NCI-H2227 (cell line): ENCODE results near the gene NEU1.
"Not testable (repeated sequence)": the region's sequence is repeated elsewhere in the genome, so short reads cannot be mapped to it uniquely, and the experiment has no call there.

Experiments used
- DNase-seq: peaks from one replicate; lab custom pipeline; 2025; ENCODE audit not compliant: unreplicated experiment; lab: John Stamatoyannopoulos, UW

Gene NEU1

DNA sequence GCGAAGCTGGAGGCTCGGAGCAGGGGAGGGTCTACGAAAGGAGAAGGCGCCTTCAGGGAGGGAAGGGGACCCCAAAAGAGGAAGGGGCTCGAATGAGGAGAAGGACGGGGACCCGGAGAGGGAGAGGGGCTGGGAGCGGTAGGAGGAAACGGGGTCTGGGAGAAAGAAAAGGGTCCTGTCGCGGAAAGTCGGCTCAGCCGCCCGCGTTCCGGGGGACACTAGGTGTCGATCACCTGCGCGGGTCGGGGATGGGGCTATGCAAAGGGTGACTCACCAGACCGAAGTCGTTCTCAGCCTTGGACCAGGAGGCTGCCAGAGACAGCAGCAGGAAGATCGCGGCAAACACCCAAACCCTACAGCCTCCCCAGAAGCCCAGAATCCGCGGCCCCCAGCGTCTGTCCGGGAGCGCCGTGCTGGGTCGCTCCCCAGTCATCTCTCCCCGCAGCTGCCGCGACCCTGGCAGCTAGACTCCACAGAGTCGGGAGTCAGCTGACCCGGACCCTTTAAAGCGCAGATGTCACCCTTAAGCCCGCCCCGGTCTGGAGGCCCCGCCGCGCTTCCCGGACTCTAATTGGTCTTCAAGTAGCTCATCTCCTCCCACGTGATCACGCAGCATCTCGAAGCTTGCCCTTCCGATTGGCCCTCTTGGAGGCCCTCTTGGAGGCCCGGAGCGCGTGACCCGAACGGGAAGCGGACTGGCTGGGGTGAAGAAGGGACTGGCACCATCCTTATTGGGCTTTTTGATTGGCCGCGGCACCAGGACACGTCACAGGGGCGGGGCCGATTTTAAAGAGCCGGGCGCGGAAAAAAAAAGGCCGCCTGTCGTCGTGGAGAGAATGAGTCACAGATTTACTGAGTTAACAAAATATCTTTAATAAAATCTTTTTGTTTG lies at the start of gene NEU1:
TSS of gene NEU1 (minus strand) at position 478 of the 892 bp plus-strand sequence. CDS start at position 433, 45 bp downstream.
- DNase-seq = peak; percentile 100

DNA sequence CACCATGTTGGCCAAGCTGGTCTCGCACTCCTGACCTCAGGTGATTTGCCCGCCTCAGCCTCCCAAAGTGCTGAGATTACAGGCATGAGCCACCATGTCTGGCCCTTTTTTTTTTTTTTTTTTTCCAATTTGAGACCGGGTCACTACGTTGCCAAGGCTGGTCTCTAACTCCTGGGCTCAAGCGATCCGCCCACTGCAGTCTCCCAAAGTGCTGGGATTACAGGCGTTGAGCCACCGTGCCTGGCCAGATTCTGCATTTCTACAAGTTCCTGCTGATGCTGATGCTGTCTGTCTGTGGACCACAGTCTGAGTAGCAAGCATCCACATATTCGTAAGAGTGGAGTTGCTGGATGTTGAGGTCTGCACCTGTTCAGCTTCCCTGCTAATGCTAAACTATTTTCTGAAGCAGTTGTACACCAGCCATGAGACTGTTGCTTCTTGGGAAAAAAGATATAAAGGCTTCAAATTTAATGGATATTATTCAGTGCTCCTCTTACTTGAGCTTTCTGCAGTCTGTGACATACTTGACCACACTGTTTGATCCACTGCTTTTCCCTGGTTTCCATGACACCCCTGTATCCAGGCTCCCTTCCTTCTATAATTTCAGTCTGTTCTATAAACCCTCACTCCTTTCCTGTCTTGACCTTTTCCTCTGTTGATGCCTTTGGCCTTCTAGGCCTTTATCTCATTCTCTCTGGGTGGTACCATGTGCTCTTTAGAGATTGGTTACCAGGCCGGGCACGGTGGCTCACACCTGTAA lies 49.4 kb upstream of the NEU1 start:
- DNase-seq = peak; percentile 18

DNA sequence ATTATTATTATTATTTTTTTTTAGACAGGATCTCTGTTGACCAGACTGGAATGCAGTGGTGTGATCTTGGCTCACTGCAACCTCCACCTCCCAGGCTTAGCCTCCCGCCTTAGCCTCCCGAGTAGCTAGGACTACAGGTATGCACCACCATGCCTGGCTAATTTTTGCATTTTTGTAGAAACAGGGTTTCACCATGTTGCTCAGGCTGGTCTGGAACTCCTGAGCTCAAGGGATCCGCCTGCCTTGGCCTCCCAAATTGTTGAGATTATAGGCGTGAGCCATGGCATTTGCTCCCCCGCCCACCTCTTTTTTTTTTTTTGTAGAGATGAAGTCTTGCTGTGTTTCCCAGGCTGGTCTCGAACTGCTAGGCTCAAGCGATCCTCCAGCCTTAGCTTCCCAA lies 46.7 kb upstream of the NEU1 start:
- DNase-seq = not testable (repeated sequence)

DNA sequence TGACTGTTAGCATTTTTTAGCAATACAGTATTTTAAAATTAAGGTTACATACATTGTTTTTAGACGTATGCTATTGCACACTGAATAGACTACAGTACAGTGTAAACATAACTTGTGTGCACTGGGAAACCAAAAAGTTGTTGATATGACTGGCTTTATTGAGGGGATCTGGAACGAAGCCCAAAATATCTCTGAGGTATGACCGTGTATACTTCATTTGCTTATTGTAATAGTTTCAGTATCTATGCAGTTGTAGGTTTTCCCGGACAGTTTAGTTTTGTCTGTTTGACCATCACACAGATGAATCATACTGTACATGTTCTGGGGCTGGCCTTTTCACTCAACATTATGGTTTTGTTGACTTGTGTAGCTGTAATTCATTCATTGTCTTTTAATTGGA lies 46.2 kb upstream of the NEU1 start:
- DNase-seq = no peak

DNA sequence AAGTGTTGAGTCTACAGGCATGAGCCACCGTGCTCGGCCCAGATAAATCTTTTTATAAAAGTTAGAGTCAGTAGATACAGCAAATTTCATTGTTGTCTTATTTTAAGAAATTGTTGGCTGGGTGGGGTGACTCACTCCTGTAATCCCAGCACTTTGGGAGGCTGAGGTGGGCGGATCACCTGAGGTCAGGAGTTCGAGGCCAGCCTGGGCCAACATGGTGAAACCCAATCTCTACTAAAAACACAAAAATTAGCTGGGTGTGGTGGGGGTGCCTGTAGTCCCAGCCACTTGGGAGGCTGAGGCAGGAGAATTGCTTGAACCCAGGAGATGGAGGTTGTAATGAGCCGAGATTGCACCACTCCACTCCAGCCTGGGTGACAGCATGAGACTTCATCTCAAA lies 45.6 kb upstream of the NEU1 start:
- not testable (repeated sequence) for DNase-seq

DNA sequence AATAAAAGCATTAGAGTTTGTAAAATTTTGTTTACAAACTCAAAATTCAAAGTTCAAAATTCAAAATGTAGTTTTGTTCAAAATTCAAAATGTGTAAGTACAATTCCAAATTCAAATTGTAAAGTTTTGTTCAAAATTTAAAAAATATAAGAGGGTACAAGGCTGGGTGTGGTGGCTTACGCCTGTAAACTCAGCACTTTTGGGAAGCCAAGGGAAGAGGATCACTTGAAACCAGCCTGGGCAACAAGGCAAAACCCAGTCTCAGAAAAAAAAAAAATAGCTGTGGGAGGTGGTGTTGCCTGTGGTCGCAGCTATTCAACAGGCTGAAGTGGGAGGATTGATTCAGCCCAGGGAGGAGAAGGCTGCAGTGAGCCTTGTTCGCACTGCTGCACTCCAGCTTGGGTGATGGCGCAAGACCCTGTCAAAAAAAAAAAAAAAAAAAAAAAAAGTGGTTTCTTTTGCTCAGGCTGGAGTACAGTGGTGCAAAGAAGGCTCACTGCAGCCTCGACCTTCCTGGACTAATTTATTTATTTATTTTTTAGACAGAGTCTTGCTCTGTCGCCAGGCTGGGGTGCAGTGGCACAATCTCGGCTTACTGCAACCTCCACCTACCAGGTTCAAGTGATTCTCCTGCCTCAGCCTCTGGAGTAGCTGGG lies 44.7 kb upstream of the NEU1 start:
- peak; percentile 53 for DNase-seq

DNA sequence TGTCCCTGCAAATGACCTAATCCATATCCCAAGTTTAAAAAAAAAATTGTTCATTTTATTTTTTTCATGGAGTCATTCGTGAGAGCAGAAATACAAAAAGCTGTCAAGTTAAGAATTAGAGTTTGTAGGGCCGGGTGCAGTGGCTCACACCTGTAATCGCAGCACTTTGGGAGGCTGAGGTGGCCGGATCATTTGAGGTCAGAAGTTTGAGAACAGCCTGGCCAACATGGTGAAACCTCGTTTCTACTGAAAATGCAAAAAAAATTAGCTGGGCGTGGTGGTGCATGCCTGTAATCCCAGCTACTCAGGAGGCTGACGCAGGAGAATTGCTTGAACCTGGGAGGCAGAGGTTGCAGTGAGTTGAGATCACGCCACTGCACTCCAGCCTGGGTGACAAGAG lies 44.1 kb upstream of the NEU1 start:
- DNase-seq = not testable (repeated sequence)

DNA sequence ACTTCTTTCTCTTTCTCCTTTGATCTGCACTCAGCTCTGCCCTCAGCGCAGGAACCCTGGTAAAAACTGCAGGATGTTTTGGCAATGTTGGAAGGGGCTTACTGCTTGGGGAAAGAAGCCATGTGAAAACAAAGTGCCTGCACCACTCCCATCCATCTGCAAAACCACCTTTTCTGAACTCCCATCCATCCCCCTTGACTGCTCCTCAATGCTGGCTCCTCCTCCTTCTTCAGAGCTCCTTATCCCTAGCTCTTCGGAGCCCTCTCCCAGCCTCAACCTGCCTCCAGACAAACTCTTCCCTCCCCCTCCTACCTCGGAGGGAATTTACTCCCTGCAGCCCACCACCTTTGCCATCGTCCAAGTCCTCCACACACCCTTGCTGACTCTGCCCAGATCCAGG lies 43.5 kb upstream of the NEU1 start:
- peak; percentile 27 for DNase-seq

DNA sequence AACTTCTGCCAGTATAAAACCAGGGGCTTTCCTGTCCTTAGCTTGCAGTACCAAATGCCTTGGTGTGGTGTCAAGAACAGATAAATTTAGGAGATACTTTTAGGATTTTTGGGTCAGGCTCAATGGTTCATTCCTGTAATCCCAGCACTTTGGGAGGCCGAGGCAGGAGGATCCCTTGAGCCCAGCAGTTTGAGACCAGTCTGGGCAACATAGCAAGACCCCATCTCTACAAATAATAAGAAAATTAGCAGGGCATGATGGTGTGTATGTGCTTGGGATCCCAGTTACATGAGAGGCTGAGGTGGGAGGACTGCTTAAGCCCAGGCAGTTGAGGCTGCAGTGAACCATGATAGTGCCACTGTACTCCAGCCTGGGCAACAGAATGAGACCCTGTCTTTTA lies 42.4 kb upstream of the NEU1 start:
- DNase-seq = no peak

DNA sequence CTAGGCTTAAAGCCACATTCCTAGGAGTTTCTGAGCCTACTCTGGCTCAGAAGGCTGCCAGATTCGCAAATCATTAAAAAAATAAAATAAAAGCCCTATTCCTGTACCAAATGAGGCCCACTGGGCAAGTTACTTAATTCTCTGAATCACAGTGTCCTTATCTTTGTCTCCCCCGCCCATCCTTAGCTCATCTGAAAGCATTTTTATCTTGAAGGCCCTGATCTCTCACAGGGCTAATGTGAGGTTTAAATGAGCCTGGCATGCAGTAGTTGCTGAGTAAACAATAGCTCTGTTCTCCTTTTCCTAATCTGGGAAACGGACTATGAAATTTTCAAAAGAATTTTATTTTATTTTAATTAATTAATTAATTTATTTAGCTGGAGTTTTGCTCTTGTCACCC lies 41.3 kb upstream of the NEU1 start:
- no peak for DNase-seq

DNA sequence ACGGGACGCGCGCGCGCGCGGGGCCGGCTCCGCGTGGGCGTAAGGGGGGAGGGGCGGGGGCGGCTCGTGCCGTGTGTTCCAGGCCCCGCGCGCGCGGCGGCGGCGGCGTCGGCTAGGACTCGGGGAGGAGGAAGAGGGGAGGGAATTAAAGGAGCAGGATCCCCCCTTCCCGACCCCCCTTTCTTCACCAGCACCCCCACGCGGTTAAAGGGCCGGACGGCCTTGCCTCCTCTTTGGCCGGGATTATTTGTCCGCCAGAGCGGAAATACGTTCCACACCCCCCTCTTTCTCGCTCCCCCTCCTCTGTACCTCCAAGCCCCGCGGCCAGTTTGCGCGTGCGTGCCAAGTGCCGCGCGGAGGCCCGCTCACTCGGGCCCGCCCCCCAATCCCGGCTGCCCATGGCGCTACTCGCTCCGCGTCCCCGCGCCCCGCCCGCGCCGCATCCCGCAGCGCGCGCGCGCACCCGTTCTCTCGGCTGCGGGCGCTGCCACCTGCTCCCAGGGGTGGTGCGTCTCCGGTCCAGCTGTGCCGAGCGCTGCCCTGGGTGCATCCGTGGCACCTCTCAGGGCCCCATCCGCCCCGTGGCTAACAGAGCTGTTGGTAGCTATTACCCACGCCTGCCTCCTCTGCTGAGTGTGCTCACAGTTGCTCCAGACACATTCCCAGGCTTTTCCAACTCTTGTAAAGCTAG lies 39.5 kb upstream of the NEU1 start, which contains the start of gene ZBTB12:
TSS of gene ZBTB12 (minus strand) at position 134 of the 691 bp plus-strand sequence. CDS start 781 bp downstream, outside the sequence.
- peak; percentile 99 for DNase-seq

DNA sequence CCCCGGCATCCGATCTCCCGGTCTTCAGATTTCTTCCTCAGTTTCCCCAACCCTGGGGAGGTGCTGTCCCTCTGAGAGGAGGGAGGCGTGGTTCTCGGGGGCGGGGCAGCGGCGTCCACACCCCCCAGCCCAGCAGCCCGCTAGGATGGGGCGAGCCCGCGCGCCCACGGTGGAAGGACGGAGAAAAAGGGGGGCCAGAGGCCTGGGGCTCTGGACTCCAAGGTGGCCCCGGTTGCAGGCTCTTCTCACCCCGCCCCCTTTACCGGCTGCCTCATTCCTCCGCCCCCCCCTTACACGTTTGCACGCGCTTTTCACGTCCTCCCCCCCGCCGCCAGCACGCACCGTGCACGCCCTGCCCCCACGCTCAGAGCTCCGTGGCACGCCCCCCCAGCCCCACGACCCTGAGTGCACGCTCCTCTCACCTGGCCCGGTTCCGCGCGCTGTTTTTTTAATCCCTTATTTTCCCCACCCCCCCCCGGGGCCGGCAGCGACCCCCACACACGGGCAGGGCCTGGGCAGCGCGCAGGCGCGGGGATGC lies 38.9 kb upstream of the NEU1 start:
- DNase-seq = peak; percentile 77

DNA sequence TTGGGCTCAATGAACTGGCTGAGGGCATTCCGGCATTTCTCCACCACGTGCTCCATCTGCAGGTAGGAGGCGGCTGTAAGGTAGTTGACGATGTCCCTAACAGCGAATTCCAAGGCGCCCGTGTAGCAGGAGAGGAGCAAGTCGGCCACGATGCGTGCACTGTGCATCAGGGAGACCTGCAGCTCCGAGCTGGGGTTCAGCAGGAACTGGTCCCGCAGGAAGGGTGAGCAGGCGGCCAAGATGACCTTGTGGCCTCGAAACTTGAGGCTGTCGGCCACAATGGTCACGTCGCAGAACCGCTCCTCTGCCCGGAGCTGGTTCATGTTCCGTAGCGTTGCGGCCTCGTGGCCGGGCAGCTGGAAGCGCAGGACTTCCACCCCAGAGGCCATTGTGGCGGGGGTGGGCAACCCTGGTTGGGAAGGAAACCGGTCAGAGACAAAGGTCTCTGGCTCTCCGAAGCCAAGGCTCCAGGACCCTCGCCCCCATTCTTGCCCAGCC lies 38.3 kb upstream of the NEU1 start:
- DNase-seq = peak; percentile 58

DNA sequence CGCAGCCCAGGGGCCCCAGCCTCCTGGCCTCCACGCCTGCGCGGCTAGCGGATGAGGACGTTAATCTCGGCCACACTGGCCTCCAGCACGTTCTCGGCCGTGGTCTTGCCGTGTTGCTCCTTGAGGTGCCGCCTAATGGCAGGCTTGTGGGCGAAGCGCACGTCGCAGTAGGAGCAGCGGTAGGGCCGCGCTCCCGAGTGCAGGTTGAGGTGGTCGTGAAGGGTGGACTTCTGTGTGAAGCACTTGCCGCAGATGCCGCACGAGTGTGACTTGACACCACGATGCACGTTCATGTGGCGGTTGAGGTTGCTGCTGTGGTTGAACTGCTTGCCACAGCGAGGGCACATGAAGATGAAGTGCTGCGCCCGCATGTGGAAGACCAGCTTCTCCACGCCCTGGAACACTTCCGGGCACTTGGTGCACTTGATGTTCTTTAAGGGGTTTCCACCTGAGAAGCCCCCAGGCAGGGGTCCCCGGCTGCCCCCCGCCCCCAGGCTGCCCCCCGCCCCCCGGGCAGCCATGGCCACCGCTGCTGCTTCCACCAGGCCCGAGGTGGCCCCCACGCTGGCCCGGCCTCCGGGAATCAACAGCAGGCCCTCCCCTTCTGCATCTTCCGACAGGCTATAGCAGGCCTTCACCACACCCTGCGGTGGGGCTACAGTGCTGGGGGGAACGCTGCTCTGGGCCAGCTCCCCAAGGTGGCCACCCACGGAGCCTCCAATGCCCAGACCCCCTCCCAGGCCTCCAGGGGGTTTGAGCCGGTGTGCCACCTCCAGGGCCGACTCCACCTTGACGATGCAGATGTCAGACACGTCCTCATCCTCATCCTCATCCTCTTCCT lies 37.5 kb upstream of the NEU1 start:
- DNase-seq = no peak

DNA sequence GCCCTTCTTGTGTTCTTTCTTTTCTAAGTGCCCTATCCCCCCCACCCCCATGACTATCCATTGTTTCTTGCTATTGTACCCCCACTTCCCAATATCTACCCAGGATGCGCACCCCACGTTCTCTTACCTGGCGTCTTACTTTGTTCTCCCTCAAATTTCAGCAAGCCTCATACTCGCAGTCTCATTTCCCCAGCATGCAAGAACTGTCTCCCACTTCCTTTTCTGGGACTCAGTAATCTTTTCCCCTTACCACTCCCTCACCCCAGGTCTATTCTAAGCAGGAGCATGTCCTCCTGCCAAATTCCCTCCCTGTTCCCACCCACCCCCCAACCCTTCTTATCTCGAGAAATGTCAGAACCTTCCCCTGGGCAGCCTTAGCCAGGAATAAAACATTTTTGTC lies 36.6 kb upstream of the NEU1 start:
- no peak for DNase-seq

DNA sequence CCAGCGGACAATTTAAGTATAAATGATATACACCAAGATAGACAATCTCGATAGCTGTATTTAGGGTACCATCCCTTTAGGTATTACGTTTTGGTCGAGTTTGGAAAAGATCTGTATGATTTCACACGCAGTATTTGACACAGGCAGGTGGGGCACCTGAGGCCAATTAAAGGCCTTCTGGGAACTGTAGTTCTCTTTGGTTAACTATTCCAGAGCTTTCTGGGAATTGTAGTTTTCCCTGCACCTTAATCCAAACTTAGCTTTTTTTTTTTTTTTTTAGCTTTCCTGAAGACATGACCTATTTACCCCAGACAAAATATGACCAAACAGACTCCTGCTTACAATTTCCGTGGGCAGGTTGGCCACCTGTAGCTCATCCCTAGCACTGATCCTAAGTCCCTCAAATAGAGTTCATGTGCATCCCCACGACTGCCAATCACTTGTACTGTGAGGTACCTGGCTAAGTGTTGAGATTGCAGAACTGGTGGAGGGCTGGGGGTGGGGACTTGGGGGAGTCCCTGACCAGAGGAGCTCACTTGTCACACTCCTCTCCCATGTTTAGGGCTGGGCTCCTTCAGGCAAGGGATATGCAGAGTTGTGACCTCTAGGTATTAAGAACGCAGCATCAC lies 35.9 kb upstream of the NEU1 start:
- peak; percentile 67 for DNase-seq

DNA sequence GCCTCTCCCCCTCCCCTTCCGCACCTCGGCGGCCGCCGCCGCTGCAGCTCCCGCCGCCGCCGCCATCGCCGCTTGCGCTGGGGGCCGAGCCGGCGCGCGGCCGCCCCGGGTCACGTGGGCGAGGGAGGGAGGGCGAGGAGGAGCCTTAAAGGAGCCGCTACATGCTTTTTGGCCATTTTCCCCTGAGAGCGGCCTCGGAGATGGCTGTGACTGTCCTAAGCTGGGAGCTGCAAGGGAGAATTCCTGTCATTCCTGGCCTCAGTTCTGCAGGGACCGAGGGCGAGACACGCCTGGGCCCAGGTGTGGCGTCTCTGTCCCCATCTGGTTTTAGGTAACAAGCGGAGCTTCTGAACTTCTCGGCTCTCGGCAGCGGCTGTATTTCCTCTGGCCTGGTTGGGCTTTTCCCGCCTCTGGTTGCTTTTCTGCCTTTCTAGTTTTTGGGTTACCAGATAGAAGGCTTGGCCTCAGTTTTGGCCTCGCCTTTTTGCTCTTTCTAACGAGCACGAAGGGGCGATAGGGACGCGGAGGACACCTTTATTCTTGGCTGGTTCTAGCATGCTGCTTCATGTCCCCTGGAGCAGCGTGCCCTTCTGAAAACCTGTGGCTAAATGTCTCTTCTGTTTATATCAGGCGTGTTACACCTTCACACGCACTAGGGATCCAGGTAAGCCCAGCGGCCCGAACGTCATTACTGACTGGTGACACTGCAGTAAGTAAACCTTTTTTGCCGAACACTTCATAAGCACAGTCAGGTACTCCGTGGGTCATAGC lies 35.2 kb upstream of the NEU1 start, which contains the start of gene EHMT2:
TSS of gene EHMT2 (minus strand) at position 87 of the 771 bp plus-strand sequence. CDS start at position 66, 21 bp downstream.
- peak; percentile 93 for DNase-seq
